Nephron progenitor cell (in vitro differentiated cells): ENCODE measurements around the gene ANTXR1.
A peak's percentile ranks its signal among the peaks of the same experiment; 100 is the strongest.

Experiments used
- DNase-seq: peaks from one replicate; pipeline ENCODE4 v3.0.0; 2021
- H3K27ac Mint-ChIP-seq: 2 replicates; pipeline ENCODE4 v1.8.0; 2021; ENCODE audit warnings: mild to moderate bottlenecking, moderate library complexity, mixed read lengths
- H3K27me3 Mint-ChIP-seq: 2 replicates; pipeline ENCODE4 v1.8.0; 2021; ENCODE audit warnings: mild to moderate bottlenecking, low read depth, mixed read lengths; ENCODE audit not compliant: poor library complexity
- H3K36me3 Mint-ChIP-seq: 2 replicates; pipeline ENCODE4 v1.8.0; 2021; ENCODE audit warnings: low read depth, mixed read lengths
- H3K4me1 Mint-ChIP-seq: 2 replicates; pipeline ENCODE4 v1.8.0; 2021; ENCODE audit warnings: mixed read lengths
- H3K4me3 Mint-ChIP-seq: 2 replicates; pipeline ENCODE4 v1.8.0; 2021; ENCODE audit warnings: mild to moderate bottlenecking, moderate library complexity, mixed read lengths
- H3K9me3 Mint-ChIP-seq: 2 replicates; pipeline ENCODE4 v1.8.0; 2021; ENCODE audit warnings: mild to moderate bottlenecking, moderate library complexity, mixed read lengths
- CTCF ChIP-seq: fragments of 200-600 bp; sonication (generic); IDR thresholded peaks from 2 replicates; pipeline ENCODE4 v1.5.0; 2021; ENCODE audit warnings: antibody characterized with exemption

ANTXR1 gene

DNA sequence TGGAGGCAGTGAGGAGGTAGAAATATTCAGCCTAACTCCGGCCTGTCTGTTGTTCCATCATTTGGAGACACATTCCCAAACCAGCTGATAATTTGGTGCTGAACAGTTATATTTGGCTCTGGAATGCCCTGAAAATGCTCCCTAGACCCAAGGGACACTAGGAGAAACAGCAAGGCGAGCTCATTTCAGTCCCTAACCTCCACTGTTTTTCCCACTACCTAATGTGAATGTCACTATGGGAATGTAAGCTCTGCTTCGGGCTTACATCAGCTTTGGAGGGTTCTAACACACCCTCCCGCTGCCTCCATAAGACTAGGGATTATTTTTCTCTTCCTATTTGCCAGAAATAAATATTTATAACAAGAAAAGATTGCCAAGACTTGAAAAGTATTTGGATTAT, 103.5 kb downstream of the ANTXR1 start:
- Mint-ChIP-seq H3K4me1 (no peaks in the 10 kb centered on the region), H3K4me3 (no peak overlapping the region), H3K27me3 (no peaks in the 10 kb centered on the region), H3K9me3 (no peaks in the 10 kb centered on the region), H3K27ac (no peak overlapping the region), H3K36me3 (peaks cover 62% of the 10 kb centered on the region)
- TF ChIP-seq CTCF = no peak
- DNase-seq = no peak

DNA sequence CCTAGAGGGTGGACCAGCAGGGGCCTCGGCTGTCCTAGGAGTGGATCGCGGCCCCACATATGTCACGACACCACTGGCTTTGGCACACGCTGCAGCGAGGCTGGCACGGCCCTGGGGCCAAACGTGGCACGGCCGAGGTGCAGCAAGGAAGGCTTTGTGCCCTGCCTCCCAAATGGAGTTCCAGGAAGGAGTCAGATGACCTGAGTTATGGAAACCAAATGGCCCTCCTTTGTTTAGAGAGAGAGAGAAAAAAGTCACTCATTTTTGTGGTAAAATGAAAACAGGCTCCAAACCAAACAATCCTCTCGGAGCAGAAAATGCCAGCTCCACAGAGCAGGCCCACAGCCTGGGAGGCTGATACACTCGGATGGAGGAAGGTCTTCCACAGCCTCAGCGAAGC, 105.6 kb downstream of the ANTXR1 start:
- Mint-ChIP-seq H3K27ac (peak overlapping the region; percentile 84), H3K27me3 (no peaks in the 10 kb centered on the region), H3K36me3 (peaks cover 51% of the 10 kb centered on the region), H3K4me3 (no peak overlapping the region), H3K4me1 (no peaks in the 10 kb centered on the region), H3K9me3 (no peaks in the 10 kb centered on the region)
- no peak for DNase-seq
- TF ChIP-seq CTCF = no peak

- Mint-ChIP-seq H3K4me1 (no peaks in the 10 kb centered on the region), H3K4me3 (no peak overlapping the region), H3K27ac (peak overlapping the region; percentile 84), H3K36me3 (peaks cover 49% of the 10 kb centered on the region), H3K9me3 (no peaks in the 10 kb centered on the region), H3K27me3 (no peaks in the 10 kb centered on the region)
- no peak for TF ChIP-seq CTCF
- no peak for DNase-seq
Observed at GRCh38 chr2:69119104-69119894, 106.3 kb downstream of the ANTXR1 start.

GRCh38 chr2:69122271-69122670, 109.3 kb downstream of the ANTXR1 start:
- peaks cover 46% of the 10 kb centered on the region for H3K36me3 Mint-ChIP-seq
- H3K4me3 Mint-ChIP-seq = no peak overlapping the region
- TF ChIP-seq CTCF = no peak
- H3K9me3 Mint-ChIP-seq = no peaks in the 10 kb centered on the region
- H3K27ac Mint-ChIP-seq = peak overlapping the region; percentile 34
- no peaks in the 10 kb centered on the region for H3K27me3 Mint-ChIP-seq
- H3K4me1 Mint-ChIP-seq = no peaks in the 10 kb centered on the region
- no peak for DNase-seq

DNA sequence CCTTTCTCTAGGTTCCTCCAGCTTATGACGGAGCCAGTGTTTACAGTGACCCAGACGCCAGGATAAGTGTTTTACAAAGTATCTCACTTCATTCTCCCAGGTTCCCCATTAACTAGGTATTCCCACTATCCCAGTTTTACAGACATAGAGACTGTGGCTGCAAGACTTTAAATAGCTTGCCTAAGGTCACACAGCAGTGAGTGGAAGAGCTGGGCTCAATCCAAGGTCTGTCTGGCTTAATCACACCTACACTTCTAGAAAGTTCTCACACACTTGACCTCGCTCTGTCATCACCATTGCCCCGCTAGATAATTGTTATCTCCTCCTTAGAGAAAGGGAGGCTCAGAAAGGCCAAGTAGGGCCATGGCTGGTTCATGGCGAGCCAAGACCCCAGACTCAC, 110.2 kb downstream of the ANTXR1 start:
- Mint-ChIP-seq H3K9me3 (no peaks in the 10 kb centered on the region), H3K4me3 (no peak overlapping the region)
- DNase-seq = no peak

More for the DNA sequence above, 110.2 kb downstream of the ANTXR1 start:
- Mint-ChIP-seq H3K27me3 (no peaks in the 10 kb centered on the region), H3K36me3 (peaks cover 46% of the 10 kb centered on the region), H3K27ac (peak overlapping the region; percentile 9), H3K4me1 (no peaks in the 10 kb centered on the region)
- no peak for TF ChIP-seq CTCF
